ENCODE data around the gene RSAD2. TPM values are rescaled to one million over a fixed set of nuclear protein-coding genes. Genes with fewer than 3 reads are reported as not detected.

RSAD2 gene
- total and polyA plus RNA-seq, 9 of the 15 experiments (the other 6 are each of a cell fraction or from before 2014, with no cell fraction given) = 0.15 to 1.4 (median 0.28) TPM

DNA sequence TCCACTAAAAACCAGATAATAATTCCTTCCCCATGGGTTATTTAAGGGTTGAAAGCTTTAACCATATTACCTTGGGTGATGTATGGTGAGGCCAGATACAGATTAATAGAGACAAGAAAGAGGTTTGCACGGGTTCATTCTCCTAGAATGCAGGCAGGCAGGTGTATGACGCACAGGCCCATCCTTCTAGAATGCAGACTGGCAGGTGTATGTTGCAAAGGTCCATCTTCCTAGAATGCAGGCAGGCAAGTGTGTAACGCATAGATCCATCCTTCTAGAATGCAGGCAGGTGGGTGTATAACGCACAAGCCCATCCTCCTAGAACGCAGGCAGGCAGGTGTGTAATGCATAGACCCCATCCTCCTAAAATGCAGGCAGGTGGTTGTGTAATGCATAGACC is 3.9 kb downstream of the RSAD2 start:
- 83% methylated on average over 5 of the region's 5 CpGs for WGBS (ENCODE audit: insufficient coverage, low coverage, missing lambda C conversion rate)
- ChIA-PET POLR2A (interaction anchor here (1.2 kb wide), 1 partner anchor 15 kb away, joined by 3 read pairs; no protein-coding TSS in a partner anchor), CTCF (ENCODE audit: low intra/inter-chr PET ratio) (no interaction called here)
- in situ Hi-C loops (cut with MboI) (no loop called here), intact Hi-C loops (cut with micrococcal nuclease) (loop anchor here (2.0 kb wide), 1 partner anchor 13 kb away; no protein-coding TSS in a partner anchor)
- Histone ChIP-seq H3K36me3 (ENCODE audit: control insufficient read depth, insufficient read depth, low read length) (no peaks in the 10 kb centered on the region), H2AFZ (ENCODE audit: low read depth, low read length) (no peak overlapping the region), H3K27me3 (ENCODE audit: control insufficient read depth in 2 of 2, insufficient read depth in 2 of 2, low read length in 2 of 2) (no peaks in the 10 kb centered on the region), H3K27ac (ENCODE audit: extremely low read depth, low read depth, low read length) (no peak overlapping the region), H4K20me1 (replicated peaks; ENCODE audit: control insufficient read depth, insufficient read depth, low read length) (no peaks in the 10 kb centered on the region), H3K9me1 (ENCODE audit: control insufficient read depth, insufficient read depth, low read length) (no peaks in the 10 kb centered on the region), H3K4me2 (ENCODE audit: insufficient read depth, low read length) (no peak overlapping the region), H3K4me1 (replicated peaks in 1 of 2; ENCODE audit: control insufficient read depth in 2 of 2, insufficient read depth in 2 of 2, low read length in 2 of 2) (peaks cover 17 to 64% of the 10 kb centered on the region in 2 experiments; a peak in 4 of 5 replicates), H3K9me3 (replicated peaks; ENCODE audit: control insufficient read depth, insufficient read depth, low read depth, low read length) (peaks cover 18% of the 10 kb centered on the region), H3K9ac (ENCODE audit: insufficient read depth in 1 of 2, low read depth in 2 of 2, low read length in 2 of 2) (no peak overlapping the region), H3K4me3 (no peak overlapping the region), H3K79me2 (ENCODE audit: control insufficient read depth, insufficient read depth, low read length) (no peaks in the 10 kb centered on the region)
- ATAC-seq (no peak), FAIRE-seq (no peak), DNase-seq (ENCODE audit: extremely low read depth in 1 of 4, low spot score in 3 of 4) (no peak)
- no TSS peak for BruUV-seq (replicated peaks)
- TF ChIP-seq ETV1 (tag; conservative IDR thresholded peaks at IDR 0.05; ENCODE audit: low read depth) = no peak
- TF ChIP-seq, protein P1, sequence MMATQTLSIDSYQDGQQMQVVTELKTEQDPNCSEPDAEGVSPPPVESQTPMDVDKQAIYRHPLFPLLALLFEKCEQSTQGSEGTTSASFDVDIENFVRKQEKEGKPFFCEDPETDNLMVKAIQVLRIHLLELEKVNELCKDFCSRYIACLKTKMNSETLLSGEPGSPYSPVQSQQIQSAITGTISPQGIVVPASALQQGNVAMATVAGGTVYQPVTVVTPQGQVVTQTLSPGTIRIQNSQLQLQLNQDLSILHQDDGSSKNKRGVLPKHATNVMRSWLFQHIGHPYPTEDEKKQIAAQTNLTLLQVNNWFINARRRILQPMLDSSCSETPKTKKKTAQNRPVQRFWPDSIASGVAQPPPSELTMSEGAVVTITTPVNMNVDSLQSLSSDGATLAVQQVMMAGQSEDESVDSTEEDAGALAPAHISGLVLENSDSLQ (IDR thresholded peaks at IDR 0.05) = no peak
- TF ChIP-seq BCL6 (CRISPR knock-in tag; IDR thresholded peaks at IDR 0.05) = no peak
- TF ChIP-seq PRMT5 (CRISPR knock-in tag; IDR thresholded peaks at IDR 0.05) = no peak
- TF ChIP-seq MAFF (IDR thresholded peaks at IDR 0.05; ENCODE audit: low read length) = no peak
- TF ChIP-seq ZBTB17 (CRISPR knock-in tag; IDR thresholded peaks at IDR 0.05) = no peak
- TF ChIP-seq EHMT2 (IDR thresholded peaks at IDR 0.05) = no peak
- TF ChIP-seq ZNF76 (CRISPR knock-in tag; IDR thresholded peaks at IDR 0.05; ENCODE audit: borderline replicate concordance) = no peak
- TF ChIP-seq TEAD1 (CRISPR knock-in tag; IDR thresholded peaks at IDR 0.05) = no peak
- no peak for TF ChIP-seq ZNF384 (IDR thresholded peaks at IDR 0.05; ENCODE audit: low read depth, low read length)
- TF ChIP-seq ESRRA (IDR thresholded peaks at IDR 0.05; ENCODE audit: borderline replicate concordance, low read depth) = no peak
- TF ChIP-seq STAT5A (IDR thresholded peaks at IDR 0.05; ENCODE audit: borderline replicate concordance, low read length) = no peak
- TF ChIP-seq, protein P2, sequence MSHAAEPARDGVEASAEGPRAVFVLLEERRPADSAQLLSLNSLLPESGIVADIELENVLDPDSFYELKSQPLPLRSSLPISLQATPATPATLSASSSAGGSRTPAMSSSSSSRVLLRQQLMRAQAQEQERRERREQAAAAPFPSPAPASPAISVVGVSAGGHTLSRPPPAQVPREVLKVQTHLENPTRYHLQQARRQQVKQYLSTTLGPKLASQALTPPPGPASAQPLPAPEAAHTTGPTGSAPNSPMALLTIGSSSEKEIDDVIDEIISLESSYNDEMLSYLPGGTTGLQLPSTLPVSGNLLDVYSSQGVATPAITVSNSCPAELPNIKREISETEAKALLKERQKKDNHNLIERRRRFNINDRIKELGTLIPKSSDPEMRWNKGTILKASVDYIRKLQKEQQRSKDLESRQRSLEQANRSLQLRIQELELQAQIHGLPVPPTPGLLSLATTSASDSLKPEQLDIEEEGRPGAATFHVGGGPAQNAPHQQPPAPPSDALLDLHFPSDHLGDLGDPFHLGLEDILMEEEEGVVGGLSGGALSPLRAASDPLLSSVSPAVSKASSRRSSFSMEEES (CRISPR knock-in tag; IDR thresholded peaks at IDR 0.05) = no peak
- TF ChIP-seq NR2C1 (IDR thresholded peaks at IDR 0.05) = no peak
- no peak for TF ChIP-seq NR2C1 (tag; IDR thresholded peaks at IDR 0.05)
- TF ChIP-seq YBX1 (IDR thresholded peaks at IDR 0.05) = no peak
- no peak for TF ChIP-seq ZNF197 (CRISPR knock-in tag; IDR thresholded peaks at IDR 0.05; ENCODE audit: low read depth)
- TF ChIP-seq, protein P3, sequence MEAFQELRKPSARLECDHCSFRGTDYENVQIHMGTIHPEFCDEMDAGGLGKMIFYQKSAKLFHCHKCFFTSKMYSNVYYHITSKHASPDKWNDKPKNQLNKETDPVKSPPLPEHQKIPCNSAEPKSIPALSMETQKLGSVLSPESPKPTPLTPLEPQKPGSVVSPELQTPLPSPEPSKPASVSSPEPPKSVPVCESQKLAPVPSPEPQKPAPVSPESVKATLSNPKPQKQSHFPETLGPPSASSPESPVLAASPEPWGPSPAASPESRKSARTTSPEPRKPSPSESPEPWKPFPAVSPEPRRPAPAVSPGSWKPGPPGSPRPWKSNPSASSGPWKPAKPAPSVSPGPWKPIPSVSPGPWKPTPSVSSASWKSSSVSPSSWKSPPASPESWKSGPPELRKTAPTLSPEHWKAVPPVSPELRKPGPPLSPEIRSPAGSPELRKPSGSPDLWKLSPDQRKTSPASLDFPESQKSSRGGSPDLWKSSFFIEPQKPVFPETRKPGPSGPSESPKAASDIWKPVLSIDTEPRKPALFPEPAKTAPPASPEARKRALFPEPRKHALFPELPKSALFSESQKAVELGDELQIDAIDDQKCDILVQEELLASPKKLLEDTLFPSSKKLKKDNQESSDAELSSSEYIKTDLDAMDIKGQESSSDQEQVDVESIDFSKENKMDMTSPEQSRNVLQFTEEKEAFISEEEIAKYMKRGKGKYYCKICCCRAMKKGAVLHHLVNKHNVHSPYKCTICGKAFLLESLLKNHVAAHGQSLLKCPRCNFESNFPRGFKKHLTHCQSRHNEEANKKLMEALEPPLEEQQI (IDR thresholded peaks at IDR 0.05) = no peak
- TF ChIP-seq SIN3B (IDR thresholded peaks at IDR 0.05; ENCODE audit: low read depth) = no peak
